Stimulated activated CD4-positive, alpha-beta T cell treated with anti-CD3 and anti-CD28 coated beads, Interleukin-12 subunit alpha, Interleukin-12 subunit beta, amount 100 ng/mL, for 4 hours (primary cell): Measurements from ENCODE around the gene C6orf58.
"Not testable (repeated sequence)": the region's sequence is repeated elsewhere in the genome, so short reads cannot be mapped to it uniquely, and the experiment has no call there.

Experiments
- DNase-seq: peaks from one replicate; pipeline ENCODE4 v3.0.0-alpha.2; 2020

The C6orf58 gene

DNA sequence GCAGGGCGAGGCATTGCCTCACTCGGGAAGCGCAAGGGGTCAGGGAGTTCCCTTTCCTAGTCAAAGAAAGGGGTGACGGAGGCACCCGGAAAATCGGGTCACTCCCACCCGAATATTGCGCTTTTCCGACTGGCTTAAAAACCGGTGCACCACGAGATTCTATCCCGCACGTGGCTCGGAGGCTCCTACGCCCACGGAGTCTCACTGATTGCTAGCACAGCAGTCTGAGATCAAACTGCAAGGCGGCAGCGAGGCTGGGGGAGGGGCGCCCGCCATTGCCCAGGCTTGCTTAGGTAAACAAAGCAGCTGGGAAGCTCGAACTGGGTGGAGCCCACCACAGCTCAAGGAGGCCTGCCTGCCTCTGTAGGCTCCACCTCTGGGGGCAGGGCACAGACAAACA lies 16.5 kb downstream of the C6orf58 start:
- DNase-seq, result not testable (repeated sequence)

DNA sequence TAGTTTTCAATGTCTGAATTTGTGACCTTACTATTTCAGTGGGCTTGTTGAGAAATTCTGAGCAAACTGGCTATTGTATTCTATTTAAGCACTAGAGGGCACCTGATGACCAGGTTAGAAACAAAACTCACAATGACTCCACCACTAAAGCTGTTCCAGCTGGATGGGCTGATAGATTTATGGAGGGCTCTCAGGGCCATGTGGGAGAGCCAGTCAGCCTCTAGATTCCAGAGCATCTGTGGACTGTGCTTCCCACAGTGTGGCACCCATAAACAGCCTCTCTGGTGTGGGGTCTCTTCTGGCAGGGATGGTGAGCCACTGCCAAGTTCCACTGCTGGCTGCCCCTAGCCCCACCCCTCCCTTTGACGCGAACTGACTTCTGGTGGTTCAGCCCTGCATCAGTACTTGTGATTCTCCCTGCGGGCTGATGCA lies 29.2 kb downstream of the C6orf58 start:
- DNase-seq, result no peak

DNA sequence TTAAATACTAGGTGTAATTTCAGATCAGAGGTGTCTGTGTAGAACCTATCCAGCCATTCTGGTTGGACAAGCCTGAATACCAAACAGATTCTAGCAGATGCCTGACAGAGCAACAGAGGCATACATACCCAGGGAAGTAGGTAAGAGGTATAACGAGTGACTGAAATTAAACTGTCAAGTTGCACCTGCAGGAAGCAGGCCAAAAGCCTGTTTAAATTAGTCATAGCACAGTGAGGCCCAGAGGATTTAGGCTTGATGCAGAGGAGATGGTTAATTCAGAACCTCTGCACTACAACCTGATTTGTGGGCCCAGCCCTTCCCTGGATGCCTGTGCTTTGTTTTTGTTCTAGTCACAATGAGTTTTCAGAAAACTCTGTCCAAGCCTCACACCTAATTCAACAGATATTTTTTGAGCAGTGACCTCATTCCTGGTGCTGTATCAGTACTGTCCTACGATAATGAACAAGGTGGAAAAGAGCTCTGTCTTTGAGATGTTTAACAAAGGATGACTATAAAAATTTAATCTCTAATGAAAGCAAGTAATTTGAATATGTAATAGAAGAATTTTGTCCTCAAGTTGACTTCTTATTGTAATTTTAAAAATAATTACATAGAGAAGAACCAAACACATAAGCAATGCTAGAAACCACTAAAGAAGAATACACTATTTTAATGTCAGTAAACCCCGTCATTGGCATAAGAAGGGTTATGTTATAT lies 31.7 kb downstream of the C6orf58 start:
- no peak for DNase-seq

DNA sequence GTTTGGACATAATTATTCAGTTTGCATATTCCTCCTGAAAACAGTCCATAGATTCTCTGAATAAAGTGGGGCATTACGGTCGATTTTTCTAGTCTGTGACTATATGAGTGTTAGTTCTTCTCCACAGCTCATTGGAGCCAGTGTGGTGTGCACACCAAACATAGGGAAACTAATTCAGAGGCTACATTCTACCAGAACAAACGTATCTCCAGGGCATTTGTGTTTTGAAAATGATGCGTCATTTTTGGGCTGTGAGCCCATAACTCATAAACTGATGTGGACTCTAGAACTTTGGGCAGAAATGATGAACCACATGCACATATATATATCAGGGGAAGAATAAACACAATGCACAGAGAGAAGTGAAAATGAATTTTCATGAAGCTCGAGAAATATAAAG lies 41.8 kb downstream of the C6orf58 start:
- no peak for DNase-seq

DNA sequence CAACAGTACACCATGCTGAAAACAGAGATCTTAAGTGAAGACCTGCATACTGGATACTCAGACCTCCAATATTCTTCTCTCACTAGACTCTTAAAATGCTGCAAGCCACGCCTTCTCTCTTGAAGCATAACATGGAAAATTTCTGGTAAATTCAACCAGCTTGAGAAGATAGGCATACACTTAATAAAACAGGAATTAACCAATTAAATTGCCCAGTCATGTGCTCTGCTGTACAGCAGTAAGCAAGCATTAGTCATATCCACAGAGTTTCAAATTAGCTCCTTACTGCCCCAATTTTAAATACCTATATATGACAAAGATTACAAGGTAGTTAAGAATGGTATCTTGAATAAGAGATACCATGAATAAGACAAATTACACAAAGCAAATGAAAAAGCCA lies 53.8 kb downstream of the C6orf58 start:
- no peak for DNase-seq

DNA sequence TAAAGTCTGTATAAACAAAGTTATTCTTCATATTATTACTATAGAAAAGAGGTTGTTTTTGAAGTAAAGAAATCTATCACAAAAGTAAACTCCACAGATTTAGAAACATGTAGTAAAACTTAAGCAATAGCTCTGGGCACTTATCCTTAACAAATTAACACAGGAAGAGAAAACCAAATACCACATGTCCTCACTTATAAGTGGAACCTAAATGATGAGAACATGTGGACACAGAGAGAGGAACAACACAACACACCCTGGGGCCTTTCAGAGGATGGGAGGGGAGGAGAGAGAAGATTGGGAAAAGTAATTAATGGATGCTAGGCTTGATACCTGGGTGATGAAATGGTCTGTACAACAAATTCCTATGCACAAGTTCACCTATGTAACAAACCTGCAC lies 57.2 kb downstream of the C6orf58 start:
- no peak for DNase-seq

DNA sequence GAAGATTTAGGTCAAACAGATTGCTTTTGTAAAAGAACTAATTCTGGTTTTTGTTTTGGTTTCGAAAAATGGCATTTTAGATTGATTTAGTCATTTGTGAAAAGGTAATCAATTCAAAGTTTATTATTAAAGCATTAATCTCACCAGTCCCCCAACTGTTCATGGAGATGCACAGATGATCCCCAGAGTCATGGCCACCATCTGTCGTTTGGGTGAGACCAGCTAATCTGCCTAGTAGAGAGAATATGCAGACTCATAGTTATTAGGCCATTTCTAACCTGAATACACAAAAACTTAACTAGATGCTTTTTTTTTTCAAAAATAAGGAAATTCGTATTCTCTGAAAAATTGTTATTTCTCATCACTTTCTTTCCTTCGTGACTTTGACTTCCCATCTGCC lies 58.1 kb downstream of the C6orf58 start:
- DNase-seq, result no peak

DNA sequence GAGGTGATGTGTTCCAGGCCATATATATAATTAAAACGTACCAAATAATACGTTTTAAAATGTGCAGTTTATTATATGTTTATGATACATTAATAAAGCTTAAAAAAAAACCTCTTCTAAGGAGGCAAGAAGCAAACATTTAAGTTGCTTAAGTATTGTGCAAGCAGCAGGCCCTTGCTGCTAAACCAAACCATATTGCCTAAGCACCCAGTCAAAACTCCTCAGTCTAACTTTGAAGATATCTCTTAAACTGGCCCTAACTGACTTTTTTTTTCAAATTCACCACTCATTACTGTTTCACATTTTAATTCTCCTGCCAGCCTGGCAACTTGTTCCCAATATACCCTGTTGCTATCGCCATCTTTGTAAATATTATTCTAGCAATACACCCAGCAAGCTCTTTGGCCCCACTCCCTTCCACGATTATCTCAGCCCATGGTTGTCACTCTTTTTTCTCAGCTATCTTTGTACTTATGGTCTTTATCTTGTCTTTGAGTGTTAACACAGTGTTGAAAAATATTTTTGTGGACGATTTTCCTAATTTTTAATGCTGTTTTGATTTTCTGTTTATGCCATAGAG lies 60.9 kb downstream of the C6orf58 start:
- no peak for DNase-seq
